BJ (cell line): ENCODE data around the gene KLHL10. TPM values are rescaled to one million over a fixed set of nuclear protein-coding genes. Genes with fewer than 3 reads are reported as not detected.
"Not testable (repeated sequence)": the region's sequence is repeated elsewhere in the genome, so short reads cannot be mapped to it uniquely, and the experiment has no call there.

Source experiments
- CTCF ChIA-PET: fragments of 350-600 bp; formaldehyde crosslinking; extraction: SDS; loops from one replicate; lab custom pipeline; 2021; ENCODE audit warnings: antibody characterized with exemption, inconsistent platforms; lab: Yijun Ruan, JAX
- POLR2A ChIA-PET: fragments of 300-600 bp; sonication (Branson Sonifier 250); formaldehyde crosslinking; extraction: SDS; loops from one replicate; lab custom pipeline; 2021; ENCODE audit warnings: antibody characterized with exemption; lab: Charles Lee
- DNase-seq: peaks from one replicate; pipeline ENCODE4 v3.0.0-alpha.2; 2011; ENCODE audit warnings: low read depth
- H3K27me3 ChIP-seq: 2 replicates; pipeline ENCODE4 v1.6.0; 2011; ENCODE audit warnings: low read length; ENCODE audit not compliant: control insufficient read depth, insufficient read depth
- H3K36me3 ChIP-seq: 2 replicates; pipeline ENCODE4 v1.5.1; 2011; ENCODE audit warnings: low read length; ENCODE audit not compliant: control insufficient read depth, insufficient read depth
- H3K4me3 ChIP-seq: 2 replicates; pipeline ENCODE4 v1.5.1; 2011; ENCODE audit warnings: low read depth, mild to moderate bottlenecking, control low read depth, low read length
- CTCF ChIP-seq: IDR thresholded peaks from 2 replicates; pipeline ENCODE4 v1.5.1; 2011; ENCODE audit warnings: low read depth, mild to moderate bottlenecking, control low read depth, inconsistent platforms, low read length, moderate library complexity; ENCODE audit not compliant: insufficient read depth
- polyA plus RNA-seq: library from polyadenylated mRNA; depleted of rRNA; stranded (reverse); fragments of >200 nt; gene quantifications from 2 replicates; pipeline ENCODE4 v1.2.3, GENCODE V29; 2011

KLHL10 gene
- polyA plus RNA-seq, 1 experiment: 0.74 TPM

DNA sequence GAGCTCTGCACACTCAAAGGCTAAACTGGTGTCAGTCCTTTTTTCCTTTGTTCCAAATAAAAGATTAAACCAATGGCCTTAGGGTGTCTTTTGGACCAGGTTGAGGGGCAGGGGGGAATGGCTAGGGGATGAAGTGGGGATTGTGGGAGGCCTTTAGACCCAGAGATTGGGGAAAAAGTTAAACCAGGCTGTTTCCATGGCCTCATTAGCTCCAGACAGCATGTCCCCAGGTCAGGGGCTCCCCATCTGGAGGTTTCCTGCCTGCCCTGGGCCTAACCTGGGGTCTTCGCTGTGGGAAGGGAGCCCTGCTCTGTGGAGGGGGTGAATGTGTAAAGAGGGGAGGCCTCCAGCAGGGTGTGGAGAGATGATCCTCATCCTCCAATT is 14.5 kb upstream of the KLHL10 start:
- peaks cover 34% of the 10 kb centered on the region for H3K36me3 ChIP-seq
- POLR2A ChIA-PET: no interaction called here
- H3K4me3 ChIP-seq: no peak overlapping the region
- H3K27me3 ChIP-seq: no peaks in the 10 kb centered on the region
- TF ChIP-seq CTCF: no peak
- no peak for DNase-seq
- CTCF ChIA-PET: no interaction called here

DNA sequence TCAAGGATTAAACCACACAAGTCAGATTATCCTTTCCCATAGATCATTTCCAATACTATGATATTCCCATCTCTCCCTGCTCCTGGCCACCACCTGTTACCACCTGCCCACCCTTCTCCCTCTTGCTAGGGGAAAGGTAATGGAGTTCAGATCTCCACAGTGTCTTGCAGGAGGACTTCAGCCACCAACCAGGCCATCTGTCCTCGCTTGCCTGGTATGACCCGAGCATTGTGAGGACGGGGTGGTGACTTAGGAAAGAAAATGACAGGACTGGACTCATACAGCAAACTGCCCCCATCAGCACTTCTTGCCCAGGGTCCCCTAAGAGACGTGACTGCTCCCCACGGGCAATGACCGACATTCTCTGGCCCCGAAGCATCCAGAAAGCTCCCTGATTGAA is 14.0 kb upstream of the KLHL10 start:
- no peaks in the 10 kb centered on the region for H3K27me3 ChIP-seq
- no peak for TF ChIP-seq CTCF
- ChIA-PET POLR2A (no interaction called here), CTCF (no interaction called here)
- no peak overlapping the region for H3K4me3 ChIP-seq
- peaks cover 32% of the 10 kb centered on the region for H3K36me3 ChIP-seq
- no peak for DNase-seq

- Histone ChIP-seq H3K27me3 (no peaks in the 10 kb centered on the region), H3K36me3 (peaks cover 30% of the 10 kb centered on the region), H3K4me3 (no peak overlapping the region)
- CTCF ChIA-PET: no interaction called here
- POLR2A ChIA-PET: no interaction called here
- no peak for DNase-seq
- no peak for TF ChIP-seq CTCF
Measured at GRCh38 chr17:41824086-41824485, 13.5 kb upstream of the KLHL10 start.

DNA sequence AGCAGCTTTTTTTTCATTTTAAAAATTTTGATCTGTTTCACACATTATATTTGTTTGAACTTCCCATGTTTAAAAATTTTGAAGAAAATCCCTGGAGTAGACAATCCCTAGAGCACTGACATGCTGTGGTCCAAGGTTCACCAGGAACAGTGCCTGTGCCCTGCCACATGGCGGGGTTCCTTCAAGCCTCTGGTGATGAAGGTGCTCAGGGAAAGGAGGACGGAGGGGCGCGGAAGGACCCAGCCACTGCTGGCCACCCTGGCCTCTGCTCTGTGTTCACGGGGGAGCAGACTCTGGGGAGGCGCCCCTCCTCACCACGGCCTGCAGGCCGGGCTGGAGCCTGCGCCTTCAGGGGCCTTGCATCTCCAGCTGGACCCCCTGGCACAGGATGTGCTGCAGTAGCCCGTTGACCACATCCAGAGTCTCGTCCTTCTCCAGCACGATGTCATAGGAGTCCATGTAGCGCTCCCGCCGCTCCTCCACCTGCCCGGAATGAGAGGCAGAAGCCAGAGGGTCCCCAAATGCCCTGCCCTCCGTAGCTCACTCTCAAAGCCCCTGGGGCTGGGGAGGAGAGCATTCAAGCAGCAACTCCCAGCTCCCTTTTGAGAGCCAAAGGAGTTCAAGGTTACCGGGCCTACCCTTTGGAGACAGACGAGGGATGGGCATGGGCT is 12.3 kb upstream of the KLHL10 start:
- Histone ChIP-seq H3K4me3 (no peak overlapping the region), H3K27me3 (no peaks in the 10 kb centered on the region), H3K36me3 (peaks cover 25% of the 10 kb centered on the region)
- POLR2A ChIA-PET: no interaction called here
- no peak for TF ChIP-seq CTCF
- no peak for DNase-seq
- CTCF ChIA-PET: interaction anchor here (1.0 to 2.3 kb wide), 2 partner anchors 15 to 134 kb away, joined by 3 to 7 read pairs; no protein-coding TSS in a partner anchor

DNA sequence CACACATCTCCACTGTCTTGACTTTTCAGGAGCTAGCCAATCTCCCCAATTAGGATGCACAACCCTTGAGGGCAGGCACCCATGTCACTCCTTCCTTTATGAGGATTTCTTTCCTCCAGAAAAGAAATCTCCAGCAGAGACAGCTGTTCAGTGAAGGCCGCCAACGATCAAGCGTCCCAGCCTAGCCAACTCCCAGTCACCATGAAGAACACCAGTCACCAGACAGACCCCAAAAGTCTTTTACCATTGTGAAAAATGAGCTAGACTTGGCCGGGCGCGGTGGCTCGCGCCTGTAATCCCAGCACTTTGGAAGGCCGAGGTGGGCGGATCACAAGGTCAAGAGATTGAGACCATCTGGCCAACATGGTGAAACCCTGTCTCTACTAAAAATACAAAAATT is 7.7 kb upstream of the KLHL10 start:
- CTCF ChIA-PET: interaction anchor here (1.0 to 2.2 kb wide), 2 partner anchors 19 to 93 kb away, joined by 3 to 7 read pairs; partner anchors contain the start of gene P3H4
- POLR2A ChIA-PET, H3K27me3 ChIP-seq, DNase-seq, H3K4me3 ChIP-seq: not testable (repeated sequence)
- peaks cover 16% of the 10 kb centered on the region for H3K36me3 ChIP-seq
